CD8-positive, alpha-beta memory T cell (primary cell): ENCODE data around the gene SNCAIP. TPM values are rescaled to one million over a fixed set of nuclear protein-coding genes. Genes with fewer than 3 reads are reported as not detected.

ENCODE experiments used
- CTCF ChIA-PET: fragments of 350-600 bp; sonication (Branson Sonifier 250); formaldehyde crosslinking; loops from one replicate; lab custom pipeline; 2021; ENCODE audit warnings: antibody characterized with exemption; lab: Charles Lee
- POLR2A ChIA-PET: fragments of 350-600 bp; sonication (Branson Sonifier 250); formaldehyde crosslinking; loops from one replicate; lab custom pipeline; 2021; ENCODE audit warnings: antibody characterized with exemption; lab: Charles Lee
- DNase-seq, 5 donors: peaks; one replicate each; pipeline versions ENCODE4 v3.0.0 to v3.0.0-alpha.2; 2020 to 2022; ENCODE audit warnings: mixed read lengths in 1 of 5
- H3K27ac ChIP-seq: one replicate; pipeline ENCODE4 v1.7.0; 2013; ENCODE audit warnings: low read depth, mild to moderate bottlenecking, low read length, moderate library complexity
- H3K27me3 ChIP-seq: 2 replicates; pipeline ENCODE4 v1.7.0; 2013; ENCODE audit warnings: low read length, mild to moderate bottlenecking; ENCODE audit not compliant: insufficient read depth, poor library complexity, severe bottlenecking
- H3K36me3 ChIP-seq: 2 replicates; pipeline ENCODE4 v1.7.0; 2013; ENCODE audit warnings: mild to moderate bottlenecking, low read length, moderate library complexity; ENCODE audit not compliant: insufficient read depth
- H3K4me1 ChIP-seq: 2 replicates; pipeline ENCODE4 v1.7.0; 2013; ENCODE audit warnings: mild to moderate bottlenecking, low read length, moderate library complexity; ENCODE audit not compliant: insufficient read depth
- H3K4me3 ChIP-seq: 2 replicates; pipeline ENCODE4 v1.7.0; 2013; ENCODE audit warnings: mild to moderate bottlenecking, low read length
- H3K9me3 ChIP-seq: 2 replicates; pipeline ENCODE4 v1.7.0; 2013; ENCODE audit warnings: mild to moderate bottlenecking, low read length
- H3K27ac Mint-ChIP-seq, 8 donors: one replicate each; pipeline ENCODE4 v1.8.0; 2020 to 2021; ENCODE audit warnings: mixed read lengths in 8 of 8, mild to moderate bottlenecking in 6 of 8, inconsistent platforms in 3 of 8, moderate library complexity in 3 of 8
- H3K27me3 Mint-ChIP-seq, 2 donors: one replicate each; pipeline ENCODE4 v1.8.0; 2020 to 2021; ENCODE audit warnings: mixed read lengths in 2 of 2, mild to moderate bottlenecking in 1 of 2, moderate library complexity in 1 of 2
- H3K36me3 Mint-ChIP-seq, 3 donors: one replicate each; pipeline ENCODE4 v1.8.0; 2020 to 2021; ENCODE audit warnings: mixed read lengths in 3 of 3, inconsistent platforms in 1 of 3, mild to moderate bottlenecking in 1 of 3
- H3K4me1 Mint-ChIP-seq, 3 donors: one replicate each; pipeline ENCODE4 v1.8.0; 2020 to 2021; ENCODE audit warnings: mixed read lengths in 3 of 3, inconsistent platforms in 1 of 3, mild to moderate bottlenecking in 1 of 3
- H3K4me3 Mint-ChIP-seq, 7 donors: one replicate each; pipeline ENCODE4 v1.8.0; 2020 to 2021; ENCODE audit warnings: mixed read lengths in 7 of 7, mild to moderate bottlenecking in 6 of 7, moderate library complexity in 4 of 7, inconsistent platforms in 2 of 7
- H3K9me3 Mint-ChIP-seq, 5 donors: one replicate each; pipeline ENCODE4 v1.8.0; 2020 to 2022; ENCODE audit warnings: mixed read lengths in 5 of 5, mild to moderate bottlenecking in 3 of 5, moderate library complexity in 2 of 5, inconsistent platforms in 1 of 5
- polyA plus RNA-seq: library from polyadenylated mRNA; unstranded; fragments of 300-500 nt; fragmentation: Illumina TruSeq; gene quantifications from one replicate; pipeline ENCODE4 v1.2.3, GENCODE V29; 2021
- total RNA-seq, 2 experiments: library from RNA; stranded (reverse); gene quantifications; one replicate each; pipeline ENCODE4 v1.2.3, GENCODE V29; 2021

Gene SNCAIP
- total and polyA plus RNA-seq, 3 experiments from 2014 or later = not detected

- peaks cover 1 to 16% of the 10 kb centered on the region in 2 donors for H3K27me3 Mint-ChIP-seq
- H3K36me3 Mint-ChIP-seq = no peaks in the 10 kb centered on the region
- H3K27ac Mint-ChIP-seq = no peak overlapping the region
- peaks cover 0 to 1% (median 0%) of the 10 kb centered on the region in 5 donors for H3K9me3 Mint-ChIP-seq
- Histone ChIP-seq H3K9me3 (no peaks in the 10 kb centered on the region), H3K27me3 (no peaks in the 10 kb centered on the region), H3K4me1 (no peaks in the 10 kb centered on the region), H3K36me3 (no peaks in the 10 kb centered on the region), H3K27ac (no peak overlapping the region), H3K4me3 (no peak overlapping the region)
- ChIA-PET CTCF (no interaction called here), POLR2A (no interaction called here)
- no peak overlapping the region for H3K4me3 Mint-ChIP-seq
- no peak for DNase-seq
- no peaks in the 10 kb centered on the region for H3K4me1 Mint-ChIP-seq
Observed at GRCh38 chr5:122501089-122501435, 189.0 kb downstream of the SNCAIP start.

- no peak for DNase-seq
- Histone ChIP-seq H3K27me3 (no peaks in the 10 kb centered on the region), H3K4me1 (no peaks in the 10 kb centered on the region), H3K4me3 (no peak overlapping the region), H3K9me3 (no peaks in the 10 kb centered on the region), H3K27ac (no peak overlapping the region), H3K36me3 (no peaks in the 10 kb centered on the region)
- POLR2A ChIA-PET = no interaction called here
- Mint-ChIP-seq H3K9me3 (peaks cover 0 to 4% (median 0%) of the 10 kb centered on the region in 5 donors), H3K4me3 (no peak overlapping the region), H3K4me1 (no peaks in the 10 kb centered on the region), H3K36me3 (no peaks in the 10 kb centered on the region), H3K27ac (no peak overlapping the region), H3K27me3 (no peaks in the 10 kb centered on the region)
- CTCF ChIA-PET = no interaction called here
Observed at GRCh38 chr5:122507045-122507444, 195.0 kb downstream of the SNCAIP start.

GRCh38 chr5:122507581-122507980 lies 195.5 kb downstream of the SNCAIP start:
- Histone ChIP-seq H3K4me1 (no peaks in the 10 kb centered on the region), H3K9me3 (no peaks in the 10 kb centered on the region), H3K4me3 (no peak overlapping the region), H3K27me3 (no peaks in the 10 kb centered on the region), H3K27ac (no peak overlapping the region), H3K36me3 (no peaks in the 10 kb centered on the region)
- no peaks in the 10 kb centered on the region for H3K27me3 Mint-ChIP-seq
- CTCF ChIA-PET = no interaction called here
- POLR2A ChIA-PET = no interaction called here
- peaks cover 0 to 4% (median 0%) of the 10 kb centered on the region in 5 donors for H3K9me3 Mint-ChIP-seq
- no peak for DNase-seq
- H3K27ac Mint-ChIP-seq = no peak overlapping the region
- H3K4me3 Mint-ChIP-seq = no peak overlapping the region
- H3K36me3 Mint-ChIP-seq = no peaks in the 10 kb centered on the region
- no peaks in the 10 kb centered on the region for H3K4me1 Mint-ChIP-seq

GRCh38 chr5:122508623-122509022 lies 196.6 kb downstream of the SNCAIP start:
- ChIA-PET POLR2A (no interaction called here), CTCF (no interaction called here)
- Mint-ChIP-seq H3K9me3 (peaks cover 0 to 4% (median 0%) of the 10 kb centered on the region in 5 donors), H3K27me3 (no peaks in the 10 kb centered on the region), H3K4me1 (no peaks in the 10 kb centered on the region), H3K4me3 (no peak overlapping the region), H3K36me3 (no peaks in the 10 kb centered on the region), H3K27ac (no peak overlapping the region)
- no peak overlapping the region for H3K4me3 ChIP-seq
- no peaks in the 10 kb centered on the region for H3K4me1 ChIP-seq
- DNase-seq = no peak
- H3K27me3 ChIP-seq = no peaks in the 10 kb centered on the region
- H3K9me3 ChIP-seq = no peaks in the 10 kb centered on the region
- no peaks in the 10 kb centered on the region for H3K36me3 ChIP-seq
- H3K27ac ChIP-seq = no peak overlapping the region

Other genes starting within 250 kb of the SNCAIP start
- gene LOX, start 234.0 kb upstream of the SNCAIP start, total RNA-seq = not detected
- not detected for gene LOX, start 234.0 kb upstream of the SNCAIP start, polyA plus RNA-seq
- gene ZNF474, start 182.7 kb upstream of the SNCAIP start, total RNA-seq = under 1 TPM in 1 of 2 experiments, not detected in 1; 0.29 TPM
- not detected for gene ZNF474, start 182.7 kb upstream of the SNCAIP start, polyA plus RNA-seq